SHP77 treated with DMSO at 0.1 percent for 48 hours (cell line): ENCODE data around the gene GMDS.
"Not testable (repeated sequence)": the region's sequence is repeated elsewhere in the genome, so short reads cannot be mapped to it uniquely, and the experiment has no call there.

Experiments used
- DNase-seq: peaks from one replicate; lab custom pipeline; 2025; lab: John Stamatoyannopoulos, UW

The GMDS gene

DNA sequence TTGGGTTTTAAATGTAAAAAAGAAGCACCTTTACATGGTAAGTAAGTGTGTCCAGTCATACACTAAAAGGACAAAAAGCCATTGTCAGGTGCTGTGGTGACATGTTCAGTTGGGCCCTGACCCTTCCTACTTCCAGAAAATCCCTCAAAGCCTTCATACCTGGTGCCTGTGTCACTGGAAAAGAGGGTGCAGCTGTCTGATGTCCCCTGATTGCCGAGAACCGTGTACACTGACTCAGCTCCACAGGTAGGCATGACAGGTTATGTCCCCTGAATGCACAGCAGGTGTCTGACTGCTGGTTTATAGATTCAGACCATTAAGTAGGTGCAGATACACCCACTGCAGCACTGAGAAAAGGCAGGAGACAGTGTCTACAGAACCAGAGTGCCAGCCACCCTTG, 536.6 kb downstream of the GMDS start:
- DNase-seq = no peak

DNA sequence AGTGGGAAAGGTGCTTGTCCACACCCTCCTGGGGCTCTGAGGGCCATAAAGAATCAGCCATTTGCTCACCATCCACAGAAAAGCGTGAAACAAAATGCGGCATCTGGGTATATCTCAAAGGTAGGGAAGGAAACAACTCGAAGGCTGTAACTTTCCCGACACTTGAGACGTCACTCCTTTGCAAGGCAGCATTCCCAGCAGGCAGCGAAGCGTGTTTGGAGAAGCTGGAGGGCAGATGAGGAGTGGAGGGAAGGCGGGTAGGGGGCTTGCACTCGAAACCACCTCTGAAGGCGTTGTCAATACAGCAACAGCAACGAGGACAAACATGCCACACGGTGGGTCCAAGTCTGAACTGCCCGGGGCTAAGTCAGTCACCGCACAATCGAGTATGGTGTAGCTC, 537.3 kb downstream of the GMDS start:
- DNase-seq = no peak

DNA sequence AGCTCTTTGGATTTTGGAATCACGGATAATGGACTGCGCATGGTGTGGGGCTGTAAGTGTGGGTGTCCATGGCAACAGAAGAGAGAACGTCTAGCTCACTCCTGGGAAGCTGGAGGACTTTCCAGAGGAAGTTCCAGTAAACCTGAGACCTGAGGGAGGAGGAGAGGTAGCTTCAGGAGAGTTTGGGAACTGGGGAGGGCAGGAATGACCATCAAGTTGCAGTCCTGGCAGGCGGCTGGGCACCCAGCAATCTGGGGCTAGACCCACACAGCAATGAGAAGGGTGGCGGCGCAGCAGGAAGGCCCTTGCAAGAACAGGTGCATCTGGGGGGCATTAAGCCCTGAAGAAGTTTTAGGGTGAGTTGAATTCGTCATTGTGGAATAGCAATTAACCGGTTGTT, 539.8 kb downstream of the GMDS start:
- DNase-seq = no peak

DNA sequence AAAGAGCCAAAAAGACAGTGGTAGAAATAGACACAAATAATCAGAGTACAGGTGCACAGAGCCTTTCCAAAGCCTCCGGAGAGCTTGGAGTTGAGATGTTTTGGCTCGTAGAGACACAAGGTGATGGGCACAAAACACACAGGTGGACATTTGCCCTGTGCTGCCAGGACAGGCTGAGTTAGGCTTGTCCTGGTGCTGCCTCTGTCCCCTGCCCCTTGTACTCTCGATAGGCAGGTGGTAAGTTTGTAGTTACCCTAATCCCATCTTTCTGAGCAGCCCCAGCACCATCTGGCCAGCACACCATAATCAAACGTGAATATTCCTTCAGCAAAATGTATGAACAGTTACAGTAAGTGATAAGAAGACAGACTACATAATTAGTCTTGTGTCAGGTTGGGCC, 540.2 kb downstream of the GMDS start:
- DNase-seq = no peak

DNA sequence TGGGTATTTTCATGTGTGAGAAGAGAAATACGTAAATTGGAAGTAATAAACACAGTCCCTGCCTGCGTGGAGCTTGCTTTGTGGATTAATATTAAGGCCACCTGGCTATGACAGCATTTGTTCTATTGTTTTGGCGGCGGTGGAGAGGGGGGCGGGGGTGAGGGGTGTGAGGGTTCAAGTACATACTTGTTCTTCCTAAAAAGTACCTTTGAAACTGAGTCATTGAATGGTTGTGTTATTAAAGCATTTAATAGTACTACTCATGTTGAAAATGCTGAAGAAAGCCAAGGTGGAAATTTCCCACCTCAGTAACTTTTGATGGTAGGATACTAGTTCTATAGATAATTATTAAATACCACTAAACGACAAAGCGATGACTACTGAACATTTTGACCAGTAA, 540.7 kb downstream of the GMDS start:
- DNase-seq = no peak

DNA sequence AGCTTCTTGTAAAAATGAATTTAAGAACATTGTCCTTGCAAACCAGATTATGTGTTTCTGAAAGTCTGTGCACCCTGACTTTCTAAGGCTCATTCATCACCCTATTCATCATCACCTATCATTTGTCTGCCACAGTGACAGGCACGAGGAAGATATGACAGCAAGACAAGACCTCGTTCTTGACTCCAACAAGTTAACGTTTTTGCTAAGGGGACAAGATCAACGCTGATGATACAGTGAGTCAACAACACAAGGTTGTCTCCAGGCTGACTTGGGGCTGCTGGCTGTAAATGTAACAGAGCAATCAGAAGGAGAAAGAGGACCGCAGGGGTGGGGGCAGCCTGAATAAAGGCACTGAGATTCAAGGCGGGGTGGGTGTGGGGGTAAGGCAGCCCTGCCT, 541.5 kb downstream of the GMDS start:
- no peak for DNase-seq

DNA sequence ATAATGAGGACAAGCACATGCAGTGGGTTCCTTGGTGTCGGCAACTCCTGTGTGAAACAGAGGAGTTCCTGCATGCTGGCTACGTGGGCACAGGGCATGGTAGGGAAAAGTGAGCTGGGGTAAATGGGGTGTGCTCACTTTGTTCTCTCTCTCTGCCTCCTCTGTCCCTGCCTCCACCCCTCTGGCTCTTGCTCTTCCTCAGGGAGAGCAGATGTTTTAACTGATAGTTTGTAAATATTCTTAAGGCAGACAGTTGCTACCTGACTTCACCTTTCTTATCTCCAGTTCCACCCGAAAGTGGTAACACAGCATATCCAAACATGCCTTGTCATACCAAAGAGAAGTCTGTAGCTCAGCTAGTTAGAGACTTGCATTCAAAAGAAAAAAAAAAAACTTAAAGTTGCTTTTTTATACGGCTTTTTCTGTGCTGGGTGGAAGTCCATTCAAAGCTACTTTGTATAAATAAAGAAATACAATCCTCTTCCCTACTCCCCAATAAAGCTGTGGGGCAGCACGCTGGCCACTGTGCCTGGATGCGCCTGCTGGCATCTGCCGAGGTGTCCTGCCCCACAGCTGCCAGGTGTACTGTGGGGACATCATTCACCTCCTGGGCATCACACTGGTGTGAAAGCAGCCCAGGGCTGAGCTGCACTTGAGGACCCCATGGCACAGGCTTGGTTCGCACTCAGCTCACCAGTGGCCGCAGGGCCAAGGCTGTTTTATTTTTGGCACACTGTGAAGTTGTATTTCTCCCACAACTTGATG, 542.1 kb downstream of the GMDS start:
- DNase-seq = no peak

DNA sequence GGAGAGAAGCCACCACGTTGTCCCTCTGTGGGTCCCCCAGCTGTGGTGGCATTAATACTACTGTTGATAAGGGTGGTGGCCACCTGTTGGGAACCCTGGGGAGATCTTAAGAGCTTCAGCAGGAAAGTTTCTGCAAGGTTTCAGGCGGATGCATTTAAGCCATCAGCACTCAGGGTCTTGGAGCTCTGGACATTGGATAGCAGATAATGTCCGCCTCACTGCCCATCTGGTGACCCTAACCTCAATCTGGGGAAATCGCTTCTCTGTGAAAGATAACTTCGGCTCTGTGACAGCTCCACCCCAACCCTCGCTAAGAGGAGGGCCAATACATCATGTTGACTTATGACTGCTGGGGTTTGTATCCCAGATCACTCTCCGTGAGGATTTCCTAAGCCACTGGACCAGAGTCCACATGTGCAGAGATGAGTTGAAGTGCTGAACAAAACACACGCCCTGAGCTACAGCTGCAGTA, 542.8 kb downstream of the GMDS start:
- DNase-seq = no peak

DNA sequence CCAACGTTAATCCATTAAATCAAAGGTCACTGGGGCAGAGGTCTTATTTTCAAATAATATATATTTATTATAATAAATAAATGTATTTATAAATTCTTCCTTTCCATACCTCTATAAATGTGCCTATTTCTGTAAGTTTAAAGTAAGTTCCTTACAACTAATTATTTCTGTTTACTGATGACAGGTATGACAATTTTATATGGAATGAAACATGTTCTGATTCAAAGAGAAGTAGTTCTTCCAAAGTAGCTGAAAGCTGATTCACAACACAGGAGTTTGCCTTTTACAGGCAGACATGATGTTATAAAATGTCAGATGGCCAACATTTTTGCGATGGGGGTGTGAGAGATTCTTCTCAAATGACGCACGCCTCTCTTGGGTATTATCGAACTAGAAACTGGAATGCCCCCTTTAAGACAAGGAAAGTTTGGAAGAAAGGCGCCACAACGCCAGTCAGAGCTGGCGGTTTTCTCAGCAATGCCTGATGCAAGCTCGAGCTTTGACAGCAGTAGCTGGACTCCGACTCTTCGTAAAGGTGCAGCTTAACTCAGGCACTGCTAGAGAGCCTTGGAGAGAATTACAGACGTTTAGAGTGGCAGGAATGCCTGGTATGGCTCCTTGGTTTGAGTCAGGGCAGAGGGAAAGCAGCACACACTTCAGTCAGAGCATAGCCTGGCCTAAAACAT, 543.6 kb downstream of the GMDS start:
- no peak for DNase-seq

DNA sequence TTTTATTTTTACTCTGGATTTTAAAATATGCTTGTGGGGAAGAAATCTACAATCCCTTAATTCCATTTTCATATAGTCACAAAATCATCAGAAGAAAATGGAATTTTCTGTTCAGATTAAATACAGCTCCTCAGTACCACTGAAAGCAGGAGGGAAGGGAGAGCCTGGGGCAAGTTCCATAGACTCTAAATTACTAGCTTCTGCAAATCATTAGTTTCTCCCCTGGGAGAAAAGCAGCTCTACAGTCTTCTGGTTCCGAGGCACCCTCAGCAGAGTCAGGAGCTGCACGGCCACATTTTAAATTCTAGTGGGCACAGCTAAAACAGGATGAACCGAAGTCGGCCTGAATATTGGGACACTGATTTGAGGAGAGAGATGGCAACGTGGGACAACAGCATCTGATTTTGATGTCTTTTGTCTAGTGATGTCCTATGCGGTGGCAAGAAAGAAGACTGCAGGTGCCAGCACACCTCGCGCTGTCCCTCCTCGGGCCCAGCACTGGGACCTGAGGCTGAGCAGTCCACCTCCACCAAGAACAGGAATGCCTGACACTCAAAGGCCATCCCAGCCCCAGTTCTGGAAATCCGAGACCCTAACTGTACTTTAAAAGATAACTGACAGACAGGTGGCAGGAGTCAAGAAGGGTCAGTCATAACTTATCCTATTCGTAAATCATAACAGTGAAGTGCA, 545.0 kb downstream of the GMDS start:
- no peak for DNase-seq

DNA sequence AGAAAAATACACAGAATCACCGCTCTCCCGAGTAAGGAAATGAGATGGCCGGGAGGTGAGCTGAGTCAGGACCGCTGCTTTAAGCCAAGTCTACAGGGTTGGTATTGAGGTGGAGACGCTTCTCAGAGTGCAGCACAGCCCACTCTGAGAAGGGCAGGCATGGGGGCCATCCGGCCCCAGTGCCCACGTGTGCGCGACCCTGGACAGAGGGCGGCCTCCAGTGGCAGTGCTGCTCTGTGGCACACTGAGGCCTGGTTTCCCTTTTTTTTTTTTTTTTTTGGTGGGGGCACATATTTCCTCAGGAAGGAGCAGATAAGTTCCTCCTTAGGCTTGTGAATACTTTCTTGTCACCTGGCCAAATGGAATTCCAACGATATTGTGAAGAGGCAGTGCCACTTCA, 546.9 kb downstream of the GMDS start:
- DNase-seq = no peak

DNA sequence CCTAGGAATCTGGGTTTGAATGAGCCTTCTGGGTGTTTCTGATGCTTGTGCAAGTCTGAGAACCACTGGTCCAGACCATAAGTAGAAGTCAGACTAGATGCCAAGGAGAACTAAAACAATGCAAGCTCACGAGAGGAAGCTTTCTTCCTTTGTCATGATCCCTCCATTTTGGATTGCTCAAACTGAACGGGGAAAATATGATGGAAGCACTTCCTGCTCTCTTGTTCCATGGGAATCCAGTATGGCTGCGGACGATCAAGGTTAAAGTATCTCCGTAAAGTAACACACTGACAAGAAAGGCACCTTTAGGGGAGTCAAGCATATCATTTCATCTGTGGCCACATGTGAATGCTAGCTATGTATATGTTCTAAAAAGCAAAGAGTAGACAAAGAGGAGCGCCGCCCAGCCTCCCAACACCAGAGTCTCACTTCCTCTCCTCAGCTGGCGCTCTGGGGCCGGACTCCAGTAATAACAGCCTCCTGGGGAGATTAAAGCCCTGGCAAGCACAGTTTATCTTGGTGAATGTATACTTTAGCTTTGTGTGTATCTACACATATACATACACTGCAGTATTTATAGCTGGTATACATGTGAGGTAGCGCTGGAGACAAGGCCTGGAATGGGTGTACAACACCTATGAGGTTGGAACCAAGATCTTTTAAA, 547.6 kb downstream of the GMDS start:
- no peak for DNase-seq

DNA sequence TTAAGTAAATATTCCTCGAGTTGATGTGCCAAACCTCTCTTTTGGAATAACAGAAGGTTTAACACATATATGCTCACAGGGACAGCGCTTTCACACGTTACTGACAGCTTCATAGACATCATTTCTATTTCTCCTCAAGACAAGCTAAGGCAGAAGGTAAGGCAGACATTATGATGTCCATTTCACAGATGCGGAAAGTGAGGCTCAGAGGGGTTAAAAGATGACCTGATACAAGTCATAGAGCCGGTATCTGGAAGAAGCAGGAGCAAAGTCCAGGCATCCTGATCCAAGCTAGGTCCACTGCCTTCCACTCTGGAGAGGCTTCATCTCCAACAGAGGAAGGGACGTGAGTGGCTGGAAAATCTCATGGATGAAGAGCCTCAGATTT, 548.9 kb downstream of the GMDS start:
- no peak for DNase-seq

DNA sequence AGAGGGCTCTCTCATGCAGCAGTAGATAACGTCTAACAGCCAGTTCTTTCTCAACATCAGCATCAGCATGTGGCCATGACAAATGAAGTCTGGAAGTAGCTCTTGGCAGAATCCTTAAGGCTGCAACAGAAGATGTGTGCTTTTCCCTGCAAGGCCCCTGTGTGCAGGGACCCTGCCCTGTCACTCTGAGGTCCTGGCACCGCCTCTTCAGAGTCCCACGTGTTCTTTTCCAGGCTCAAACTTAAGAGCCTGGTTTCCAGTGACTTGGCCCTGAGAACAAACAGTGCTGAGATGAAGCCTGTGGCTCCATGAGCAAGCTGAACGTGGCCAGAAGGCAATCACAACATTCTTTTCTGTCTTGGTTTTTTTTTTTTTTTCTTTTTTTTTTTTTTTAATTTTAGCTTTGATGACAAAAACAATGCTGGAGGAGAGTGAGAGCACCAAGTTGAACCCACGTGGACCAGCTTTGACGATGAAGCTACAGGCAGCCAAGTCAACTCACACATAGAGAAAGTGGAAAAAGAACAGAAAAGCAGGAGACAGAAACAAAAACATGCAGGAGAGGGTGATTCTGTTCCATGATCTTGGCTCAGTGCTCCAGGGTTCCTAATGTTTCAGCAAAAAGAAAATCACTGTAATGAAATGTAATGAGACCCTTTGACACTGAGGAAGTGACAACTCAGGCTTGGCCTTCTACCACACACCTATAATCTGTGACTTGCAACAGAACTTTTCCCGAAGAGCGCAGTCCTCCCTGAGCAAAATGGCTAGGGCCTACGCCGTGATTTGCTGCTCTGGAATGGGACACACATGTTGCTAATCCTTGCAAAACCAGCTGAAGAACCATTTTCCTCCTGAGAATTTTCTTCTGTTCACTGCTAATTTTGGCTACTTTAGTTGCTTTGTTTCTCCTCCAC, 549.6 kb downstream of the GMDS start:
- no peak for DNase-seq

DNA sequence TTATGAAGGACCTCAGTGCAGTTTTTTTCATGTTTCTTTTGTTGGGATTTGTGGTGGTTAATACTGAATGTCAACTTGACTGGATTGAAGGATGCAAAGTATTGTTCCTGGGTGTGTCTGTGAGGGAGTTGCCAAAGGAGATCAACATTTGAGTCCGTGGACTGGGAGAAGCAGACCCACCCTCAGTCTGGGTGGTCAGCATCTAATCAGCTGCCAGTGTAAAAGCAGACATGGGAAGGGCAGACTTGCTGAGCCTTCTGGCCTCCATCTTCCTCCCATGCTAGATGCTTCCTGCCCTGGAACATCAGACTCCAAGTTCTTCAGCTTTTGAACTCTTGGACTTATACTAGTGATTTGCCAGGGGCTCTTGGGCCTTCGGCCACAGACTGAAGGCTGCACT, 553.6 kb downstream of the GMDS start:
- DNase-seq = not testable (repeated sequence)

DNA sequence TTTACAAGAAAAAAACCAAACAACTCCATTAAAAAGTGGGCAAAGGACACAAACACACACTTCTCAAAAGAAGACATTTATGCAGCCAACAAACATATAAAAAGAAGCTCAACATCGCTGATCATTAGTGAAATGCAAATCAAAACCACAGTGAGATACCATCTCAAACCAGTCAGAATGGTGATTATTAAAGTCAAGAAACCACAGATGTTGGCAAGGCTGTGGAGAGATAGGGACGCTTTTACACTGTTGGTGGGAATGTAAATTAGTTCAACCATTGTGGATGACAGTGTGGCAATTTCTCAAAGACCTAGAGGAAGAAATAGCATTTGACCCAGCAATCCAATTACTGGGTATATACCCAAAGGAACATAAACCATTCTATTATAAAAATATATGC, 554.7 kb downstream of the GMDS start:
- DNase-seq = not testable (repeated sequence)

DNA sequence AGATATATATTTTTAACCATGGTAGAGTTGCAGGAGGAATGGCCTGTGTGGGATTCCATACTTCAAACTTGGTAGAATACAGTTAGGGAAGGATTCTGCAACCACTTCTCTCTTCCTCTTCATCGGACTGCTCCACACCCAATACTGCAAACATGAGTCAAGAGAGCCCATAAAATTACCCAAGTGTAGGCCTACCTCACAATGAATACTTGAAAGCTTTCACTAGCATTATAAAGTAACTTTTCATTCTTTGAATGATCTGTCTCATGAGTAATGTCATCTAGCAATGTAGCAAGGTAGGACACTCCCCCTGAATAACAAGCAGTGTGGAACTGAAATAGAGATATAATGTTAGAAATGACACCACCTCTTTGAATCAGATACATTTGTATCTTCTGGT, 556.3 kb downstream of the GMDS start:
- no peak for DNase-seq

DNA sequence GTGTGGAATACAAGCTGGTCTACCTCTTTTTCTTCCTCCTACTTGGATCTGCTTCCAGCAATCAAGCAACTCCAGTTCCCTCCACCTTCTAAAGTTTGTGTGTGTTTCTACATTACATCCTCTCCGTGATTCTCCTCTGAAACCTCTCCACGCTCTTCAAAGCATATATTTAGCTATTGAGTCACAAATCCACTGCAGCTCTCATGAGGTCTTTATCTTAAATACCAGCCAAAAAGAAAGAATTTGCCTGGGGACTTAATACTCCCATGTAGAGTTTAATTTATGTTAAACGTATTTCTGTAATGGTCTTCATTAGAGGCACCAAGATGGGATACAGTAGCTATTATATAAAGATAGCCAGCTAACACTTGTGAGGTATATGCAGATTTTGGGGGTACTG, 557.0 kb downstream of the GMDS start:
- DNase-seq = no peak

DNA sequence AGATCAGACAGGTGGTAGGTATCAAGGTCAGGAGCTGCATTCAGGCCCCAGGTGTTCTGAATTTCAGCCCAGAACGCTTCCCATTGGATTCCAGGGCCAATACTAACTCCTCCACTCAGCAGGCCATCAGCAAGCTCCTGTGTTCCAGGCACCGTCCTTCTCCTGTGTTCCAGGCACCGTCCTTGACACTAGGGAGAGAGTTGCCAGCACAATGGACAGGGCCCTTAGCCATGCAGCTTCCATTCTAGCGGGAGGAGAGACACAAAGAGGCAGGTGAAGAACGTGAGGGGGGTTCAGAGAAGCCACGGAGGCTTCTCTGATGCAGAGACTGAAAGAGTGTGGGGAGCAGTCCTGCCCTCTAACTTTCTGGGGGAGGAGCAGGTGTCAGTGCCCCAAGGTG, 558.0 kb downstream of the GMDS start:
- DNase-seq = no peak

DNA sequence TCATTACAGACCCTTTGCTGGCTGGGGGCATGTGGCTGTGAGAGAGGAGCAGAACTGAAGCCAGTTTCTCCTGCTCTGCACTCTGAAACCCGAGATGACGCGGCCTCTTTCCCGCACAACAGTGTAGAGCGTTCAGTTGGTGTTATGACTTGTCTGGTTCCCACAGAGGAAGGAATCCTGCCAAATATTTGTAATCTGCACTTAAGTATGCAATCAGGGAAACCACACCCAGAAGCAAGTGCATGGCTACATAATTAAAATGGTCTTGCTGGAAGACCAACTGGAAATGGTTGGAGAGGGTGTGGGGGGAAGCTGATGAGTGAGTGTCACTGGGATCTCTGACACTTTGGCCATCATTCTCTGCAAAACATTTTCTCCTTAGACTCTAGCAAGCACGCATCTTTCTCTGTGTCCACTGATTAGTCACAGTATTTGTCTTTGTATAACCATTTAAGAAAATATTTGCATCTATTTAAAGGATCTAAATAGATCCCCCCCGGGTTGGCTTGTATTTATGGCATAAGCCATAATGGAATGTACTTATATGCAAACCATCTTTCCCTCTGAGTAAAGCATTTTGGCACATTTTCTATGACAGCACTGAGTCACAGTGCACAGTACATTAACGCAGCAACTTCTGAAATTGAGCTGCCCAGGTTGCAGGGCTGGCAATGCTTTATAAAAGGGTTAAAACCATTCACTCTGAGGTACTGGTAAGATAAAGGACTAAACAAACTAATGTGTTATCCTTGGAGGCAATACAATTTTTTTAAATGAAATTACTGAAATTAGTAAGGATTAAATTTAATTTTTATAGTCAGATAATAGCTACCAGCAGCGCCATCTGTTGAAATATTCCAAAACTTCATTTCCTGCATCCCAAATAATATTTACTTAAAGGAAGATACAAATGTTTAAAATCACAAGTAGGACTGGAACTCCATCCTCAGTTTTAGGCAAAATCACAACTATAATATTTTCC, 559.0 kb downstream of the GMDS start:
- peak; percentile 36 for DNase-seq
